Measurements from ENCODE around the gene PTPRN2.

PTPRN2 gene

DNA sequence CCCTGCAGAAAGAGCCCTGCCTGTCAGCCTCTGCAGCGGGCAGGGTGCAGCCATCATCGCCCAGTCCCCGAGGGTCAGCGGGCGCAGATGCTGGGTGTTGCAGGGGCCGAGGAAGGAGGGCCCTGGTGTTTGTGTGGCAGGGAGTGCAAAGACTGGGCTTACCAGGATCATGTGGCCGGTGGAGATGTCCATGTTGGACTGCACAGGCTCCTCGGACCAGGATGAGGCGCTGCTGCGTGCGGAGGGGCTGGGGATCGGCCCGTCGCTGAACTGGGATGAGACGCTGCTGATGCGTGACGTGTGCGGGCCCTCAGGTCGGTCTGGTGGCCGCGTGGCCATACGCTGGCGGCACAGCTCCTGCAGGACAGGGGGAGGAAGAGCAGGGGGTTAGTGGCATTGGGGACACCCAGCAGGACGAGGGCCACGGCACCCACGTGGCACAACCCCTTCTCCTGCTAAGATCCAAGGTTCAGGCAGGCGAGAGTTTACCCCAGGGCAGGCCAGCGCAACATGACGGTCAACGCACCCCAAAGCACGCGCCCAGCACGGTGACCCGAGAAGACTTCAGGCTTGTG lies 931.3 kb downstream of the PTPRN2 start:
- DNase-seq, result no peak

DNA sequence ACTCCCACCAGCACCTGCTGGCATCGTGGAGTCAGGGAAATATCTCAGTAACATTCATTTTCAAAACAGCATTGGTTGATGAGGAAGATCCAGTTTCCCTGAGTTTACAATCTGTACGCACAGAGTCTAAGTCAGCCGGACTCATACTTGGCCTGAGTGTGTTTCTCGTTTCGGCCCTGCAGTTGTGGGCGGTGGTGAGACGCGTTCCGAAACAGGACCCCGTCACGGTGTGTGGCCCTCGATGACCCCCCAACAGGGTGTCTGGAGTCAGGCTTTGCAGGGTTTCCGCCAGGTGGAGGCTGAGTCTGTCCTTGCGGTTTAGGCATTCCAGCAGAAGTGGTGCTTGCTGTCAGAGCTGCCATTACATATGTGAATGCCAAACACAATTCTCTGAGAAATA lies 933.3 kb downstream of the PTPRN2 start:
- DNase-seq, result no peak

DNA sequence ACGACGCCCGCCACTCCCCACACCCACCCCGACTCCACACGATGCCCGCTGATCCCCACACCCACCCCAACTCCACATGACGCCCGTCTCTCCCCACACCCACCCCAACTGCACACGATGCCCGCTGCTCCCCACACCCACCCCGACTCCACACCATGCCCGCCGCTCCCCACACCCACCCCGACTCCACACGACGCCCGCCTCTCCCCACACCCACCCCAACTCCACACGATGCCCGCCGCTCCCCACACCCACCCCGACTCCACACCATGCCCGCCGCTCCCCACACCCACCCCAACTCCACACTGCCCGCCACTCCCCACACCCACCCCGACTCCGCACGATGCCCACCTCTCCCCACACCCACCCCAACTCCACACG lies 933.8 kb downstream of the PTPRN2 start:
- no peak for DNase-seq

DNA sequence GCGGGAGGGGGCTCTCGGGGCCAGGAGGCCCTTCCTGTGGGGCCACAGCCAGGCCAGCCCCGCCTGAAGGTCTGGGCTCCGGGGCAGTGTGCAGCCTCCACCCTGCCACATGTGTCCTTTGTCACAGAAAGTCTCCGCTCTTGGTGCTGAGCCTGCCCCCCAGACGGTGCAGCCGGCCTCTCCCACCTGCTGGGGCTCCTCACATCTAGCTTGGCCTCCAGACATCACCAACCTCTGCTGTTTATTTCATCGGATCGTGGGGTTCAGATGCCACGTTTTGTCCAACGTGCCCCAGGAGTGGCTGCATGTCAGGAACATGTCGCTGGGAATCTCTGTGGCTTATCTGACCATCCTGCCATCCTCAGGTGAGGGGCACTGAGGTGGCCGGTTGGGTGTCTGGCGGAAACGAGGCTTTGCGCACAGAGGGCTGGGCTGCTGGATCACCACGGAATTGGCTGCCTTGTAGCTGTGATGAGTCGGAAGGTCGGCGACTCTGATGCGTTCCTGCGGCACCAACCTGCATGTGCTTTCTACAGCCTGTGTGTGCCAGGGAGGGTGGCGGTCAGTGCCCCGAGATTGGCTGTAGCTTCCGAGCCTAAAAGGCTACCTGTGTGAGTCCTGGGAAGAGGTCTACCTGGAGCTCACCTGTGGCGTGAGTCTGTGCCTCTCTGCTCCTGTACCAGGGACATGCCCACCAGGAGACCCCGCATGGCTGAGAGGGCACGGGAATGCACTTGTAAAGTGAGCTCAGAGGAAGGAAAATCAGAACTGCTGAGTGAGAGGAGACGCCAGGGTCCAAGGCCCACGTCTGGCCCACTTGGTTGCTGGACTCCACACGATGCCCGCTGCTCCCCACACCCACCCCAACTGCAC lies 934.4 kb downstream of the PTPRN2 start:
- no peak for DNase-seq

DNA sequence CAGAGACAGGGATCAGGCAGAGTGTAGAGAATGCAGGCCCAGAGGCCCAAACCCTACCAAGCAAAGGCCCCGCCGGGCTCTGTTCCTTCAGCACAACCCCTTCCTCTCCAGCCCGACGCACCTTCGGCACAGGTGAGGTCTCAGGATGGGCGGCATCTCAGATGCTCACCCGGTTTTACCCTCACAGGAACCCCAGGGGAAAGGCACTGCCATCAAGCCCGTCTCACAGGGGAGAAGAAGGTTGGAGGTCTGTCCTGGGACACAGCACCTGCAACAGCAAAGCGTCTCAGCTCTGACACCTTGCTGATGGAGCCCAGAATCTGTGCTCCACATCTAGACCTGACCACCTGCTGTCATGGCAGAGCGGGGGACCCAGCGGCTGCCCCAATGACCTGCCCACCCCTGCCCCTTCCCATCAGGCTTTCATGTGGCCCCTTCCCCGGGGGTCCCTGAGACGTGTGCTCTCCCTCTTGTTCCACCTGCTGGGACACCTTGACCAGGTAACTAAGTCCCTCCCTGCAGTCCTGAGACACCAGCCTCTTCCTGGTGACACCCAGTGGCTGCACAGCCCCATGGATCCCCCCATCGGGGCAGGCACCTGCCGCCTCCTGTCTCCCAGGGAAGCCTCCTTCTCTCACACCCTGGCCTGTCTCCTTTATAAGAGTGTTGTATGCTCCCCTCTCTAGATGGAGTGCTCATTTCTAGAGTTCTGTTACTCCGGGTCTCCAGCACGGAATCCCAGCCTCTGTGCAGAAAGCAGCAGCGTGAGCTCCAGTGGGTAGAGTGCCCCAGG lies 935.3 kb downstream of the PTPRN2 start:
- no peak for DNase-seq

DNA sequence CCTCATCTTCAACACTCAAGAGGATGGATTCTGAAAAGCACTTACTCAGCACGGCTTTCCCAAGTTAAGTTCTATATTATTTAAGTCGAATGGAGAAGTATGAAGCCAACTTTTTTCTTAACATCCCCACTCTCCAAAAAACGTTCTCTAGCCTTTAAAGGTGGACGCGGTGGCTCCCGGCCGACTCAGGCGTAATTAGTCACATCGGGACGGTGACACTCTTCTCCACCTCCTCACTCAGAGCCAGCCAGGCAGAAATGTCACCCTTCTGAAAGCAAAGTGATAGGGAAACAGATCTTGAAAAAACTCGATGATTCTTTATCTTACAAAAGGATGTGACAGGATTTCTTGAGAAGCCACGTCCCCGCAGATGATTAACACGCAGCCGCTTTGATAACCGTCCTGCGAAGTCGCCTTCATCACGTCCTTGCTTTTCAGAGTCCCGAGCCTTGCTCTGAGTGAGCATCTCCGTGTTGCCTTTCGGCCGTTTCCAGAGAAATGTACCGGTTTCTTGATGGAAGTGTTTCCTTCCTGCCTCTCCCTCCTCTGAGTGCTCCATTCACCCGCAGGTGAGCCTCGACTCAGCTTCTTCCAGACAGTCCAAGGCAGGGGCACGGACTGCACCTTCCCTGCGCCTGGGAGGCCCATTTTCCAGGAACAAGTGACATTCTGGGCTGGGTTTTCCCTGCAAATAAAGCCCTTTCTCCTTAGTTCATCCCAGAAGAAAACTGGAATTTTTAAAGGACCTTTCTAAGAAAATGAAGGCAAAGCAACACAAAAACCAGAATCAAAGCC lies 936.1 kb downstream of the PTPRN2 start:
- DNase-seq, result no peak

DNA sequence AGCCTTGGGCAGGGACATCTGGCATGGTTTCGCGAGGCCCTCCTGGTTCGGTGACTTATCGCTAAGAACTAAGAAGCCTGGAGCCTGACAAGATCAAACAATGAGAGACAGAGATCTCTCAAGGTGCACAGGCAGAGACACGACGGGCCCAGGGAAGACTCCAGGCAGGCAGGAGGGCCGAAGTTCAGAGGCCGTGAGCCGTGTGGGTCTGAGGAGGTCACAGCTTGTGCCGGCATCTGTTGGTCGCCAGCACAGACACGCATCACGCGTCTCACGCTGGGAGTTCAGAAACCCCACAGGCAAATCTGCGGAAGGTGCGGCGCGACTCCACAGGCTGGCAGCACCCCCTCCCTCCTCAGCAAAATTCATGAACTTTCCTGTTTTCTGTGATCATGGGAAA lies 936.8 kb downstream of the PTPRN2 start:
- DNase-seq, result no peak

DNA sequence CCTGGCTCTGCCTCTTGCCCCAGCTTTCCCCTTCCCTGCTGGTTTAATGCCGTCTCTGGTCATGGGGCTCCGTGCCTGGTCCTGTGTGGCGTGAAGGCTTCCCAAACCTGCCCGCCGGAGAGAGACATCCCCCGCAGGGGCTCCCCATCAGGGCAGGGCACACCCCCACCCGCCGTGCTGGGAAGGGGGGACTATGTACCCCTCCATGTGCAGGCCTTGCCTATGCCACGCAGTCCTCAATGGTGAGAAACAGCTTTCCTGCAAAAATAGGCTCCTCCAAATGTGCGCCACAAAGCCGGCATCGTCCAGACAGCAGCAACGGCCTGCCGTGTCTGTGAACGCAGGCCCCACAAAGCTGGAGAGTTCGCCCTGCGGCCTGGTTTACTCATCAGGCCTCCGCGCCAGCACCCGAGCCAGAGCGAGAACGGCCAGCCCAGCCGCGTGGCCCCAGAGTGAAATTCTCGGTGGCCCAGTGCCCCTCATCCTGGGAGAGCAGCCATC lies 937.4 kb downstream of the PTPRN2 start:
- DNase-seq, result no peak

DNA sequence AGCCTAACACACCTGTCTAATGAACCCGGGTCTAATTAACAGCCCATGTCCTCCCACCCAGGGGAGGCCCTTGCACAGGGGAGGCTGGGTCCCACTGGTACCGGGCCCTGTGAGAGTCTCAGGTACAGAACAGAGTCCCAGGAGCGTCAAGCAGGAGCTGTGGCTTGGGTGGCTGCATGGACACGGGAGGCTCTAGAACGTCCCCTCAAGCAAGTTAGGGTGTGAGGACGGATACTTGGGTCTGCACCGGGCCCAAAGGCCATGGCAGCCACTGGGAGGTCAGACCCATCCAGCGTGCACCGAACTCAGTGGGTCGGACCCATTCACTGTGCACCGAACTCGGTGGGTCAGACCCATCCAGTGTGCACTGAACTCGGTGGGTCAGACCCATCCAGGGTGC lies 941.1 kb downstream of the PTPRN2 start:
- DNase-seq, result no peak

DNA sequence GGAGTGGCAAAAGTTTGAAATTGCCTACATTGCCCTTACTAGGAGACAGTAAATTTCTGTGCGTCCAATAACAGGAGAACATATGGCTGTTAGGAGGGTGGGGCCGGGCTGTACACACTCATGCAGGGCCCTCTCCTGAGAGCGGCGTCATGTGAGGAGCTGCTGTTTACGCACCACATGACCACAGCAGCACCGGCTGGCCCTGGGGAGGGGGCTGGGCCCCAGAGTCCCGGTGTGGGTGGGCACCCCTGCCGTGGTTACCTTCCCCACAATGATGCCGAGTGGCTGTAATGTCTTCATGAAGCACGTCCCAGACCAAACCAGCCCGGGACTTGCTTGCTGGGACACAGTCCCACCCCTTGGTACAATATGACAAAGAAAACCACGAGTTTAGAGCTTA lies 942.1 kb downstream of the PTPRN2 start:
- DNase-seq, result no peak

DNA sequence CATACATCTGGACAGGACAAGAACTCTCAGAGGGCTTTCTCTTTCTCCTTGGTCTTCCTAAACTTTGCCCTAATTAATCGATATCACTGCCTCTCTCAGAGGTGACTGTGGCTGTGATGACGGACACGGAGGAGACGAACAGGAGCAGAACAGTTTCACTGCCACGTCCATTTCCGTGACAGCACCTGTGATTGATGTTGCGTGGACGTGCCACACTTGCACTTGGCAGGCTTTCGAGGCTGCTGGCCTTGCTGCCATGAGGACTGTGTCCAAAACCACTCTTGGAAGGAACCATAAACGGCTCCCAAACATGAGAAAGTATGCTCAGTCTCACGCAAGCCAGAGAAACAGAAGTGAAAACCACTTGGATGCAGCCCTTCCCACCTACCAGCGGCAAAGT lies 942.7 kb downstream of the PTPRN2 start:
- DNase-seq, result no peak

DNA sequence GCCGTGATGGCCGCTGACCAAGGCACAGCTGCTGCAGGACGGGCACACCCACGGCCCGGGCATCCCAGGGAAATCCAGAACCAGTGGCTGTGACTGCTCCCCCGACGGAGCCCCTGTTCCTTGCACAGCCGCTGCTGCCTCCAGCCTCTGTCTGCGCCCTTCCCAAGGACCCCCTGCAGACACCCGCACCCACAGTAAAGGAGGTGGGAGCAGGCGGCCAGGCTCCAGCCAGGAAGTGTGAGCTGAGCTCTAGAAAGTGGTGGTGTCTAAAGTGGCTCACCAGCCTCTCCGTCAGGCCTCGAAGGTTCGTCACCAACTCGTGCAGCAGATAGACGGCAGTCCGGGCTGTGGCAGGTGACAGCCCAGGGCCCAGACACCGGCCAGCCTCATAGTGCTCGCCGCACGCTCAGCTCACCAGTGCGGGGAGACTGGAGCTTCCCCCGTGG lies 944.1 kb downstream of the PTPRN2 start:
- no peak for DNase-seq

DNA sequence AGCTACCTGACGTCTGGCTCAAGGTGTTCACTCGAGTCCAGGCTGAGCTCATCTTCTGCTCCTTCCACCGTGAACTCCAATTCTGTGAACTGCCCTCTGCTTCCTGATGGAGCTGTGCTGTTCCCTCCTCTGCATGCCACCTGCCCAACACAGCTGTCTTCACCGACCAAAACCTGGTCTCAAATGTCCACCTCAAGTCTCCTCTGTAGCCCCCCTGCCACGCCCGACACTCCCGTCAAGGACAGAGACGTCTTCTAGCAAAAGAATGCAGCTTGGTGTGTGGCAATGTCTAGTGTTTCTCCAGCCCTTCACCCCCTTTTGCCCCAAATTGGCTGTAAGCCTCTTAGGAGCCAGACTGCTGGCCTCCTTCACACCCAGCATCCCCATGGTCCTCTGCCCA lies 945.8 kb downstream of the PTPRN2 start:
- no peak for DNase-seq

DNA sequence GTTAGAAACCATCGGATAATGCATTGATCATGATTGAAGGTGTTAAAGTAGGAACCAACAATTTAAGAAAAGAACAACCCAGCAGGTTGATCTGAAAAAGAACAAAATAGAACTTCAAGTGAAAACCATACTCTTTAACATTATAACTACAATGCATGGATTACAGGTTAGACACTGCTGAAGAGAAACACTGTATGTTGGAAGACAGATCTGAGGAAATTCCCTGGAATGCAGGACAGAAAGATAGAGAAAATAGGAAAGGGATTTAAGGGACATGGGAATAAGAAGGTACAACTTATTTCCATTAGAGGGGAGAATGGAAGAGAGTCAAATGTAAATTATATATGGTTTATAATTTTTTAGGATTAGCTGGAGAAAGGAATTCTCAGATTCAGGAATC lies 947.5 kb downstream of the PTPRN2 start:
- no peak for DNase-seq

DNA sequence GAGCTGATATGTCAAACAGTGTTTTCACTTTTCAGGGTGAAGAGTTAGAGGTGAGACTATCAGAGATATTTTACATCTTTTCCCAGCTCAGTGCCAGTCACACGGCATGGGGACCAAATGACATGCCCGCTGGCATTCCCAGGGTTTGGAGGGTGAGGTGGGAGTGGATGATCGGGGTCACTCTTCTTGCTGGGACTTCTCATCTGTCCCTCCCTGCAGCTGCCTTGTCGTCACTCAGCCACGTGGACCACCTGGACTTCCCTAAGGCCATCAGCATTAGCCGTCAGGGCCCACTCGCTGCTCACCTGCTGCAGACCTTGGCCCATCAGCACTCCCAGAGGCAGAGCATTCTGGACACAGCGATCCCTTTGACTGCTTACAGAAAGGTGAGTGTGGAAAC lies 949.1 kb downstream of the PTPRN2 start:
- DNase-seq, result no peak

DNA sequence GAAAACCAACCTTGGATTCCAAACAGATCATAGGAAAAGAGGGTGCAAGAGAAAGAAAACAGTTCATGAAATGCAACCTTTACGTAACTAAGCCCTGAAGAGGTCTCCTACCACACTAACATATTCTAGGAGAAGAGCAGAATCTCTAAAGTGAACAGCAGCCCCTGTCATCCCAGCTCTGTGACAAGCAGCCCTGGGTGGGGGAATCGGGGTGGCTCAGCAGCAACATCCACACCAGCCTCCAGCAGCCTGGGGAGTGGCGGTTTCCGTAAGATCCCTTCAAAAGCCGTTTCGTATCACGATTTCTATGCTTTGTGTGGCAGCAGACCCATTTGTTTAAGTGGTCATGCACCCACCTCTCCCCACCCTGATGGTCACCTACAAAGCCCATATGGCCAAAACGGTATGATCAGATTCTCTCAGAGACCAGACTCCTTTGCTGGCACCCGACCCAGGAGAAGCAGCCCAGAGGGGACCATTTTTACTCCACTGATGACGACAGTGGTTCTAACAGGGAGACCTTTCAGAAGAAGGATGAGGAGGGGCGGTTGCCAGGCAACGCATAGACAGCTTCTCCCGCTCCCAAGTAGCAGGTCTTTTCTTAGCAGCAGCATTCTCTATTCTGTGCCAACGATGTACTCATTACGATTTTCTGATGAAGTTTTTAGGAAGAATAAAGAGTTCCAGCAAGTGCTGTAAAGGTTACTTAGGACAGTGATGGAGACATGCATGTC lies 950.2 kb downstream of the PTPRN2 start:
- no peak for DNase-seq

DNA sequence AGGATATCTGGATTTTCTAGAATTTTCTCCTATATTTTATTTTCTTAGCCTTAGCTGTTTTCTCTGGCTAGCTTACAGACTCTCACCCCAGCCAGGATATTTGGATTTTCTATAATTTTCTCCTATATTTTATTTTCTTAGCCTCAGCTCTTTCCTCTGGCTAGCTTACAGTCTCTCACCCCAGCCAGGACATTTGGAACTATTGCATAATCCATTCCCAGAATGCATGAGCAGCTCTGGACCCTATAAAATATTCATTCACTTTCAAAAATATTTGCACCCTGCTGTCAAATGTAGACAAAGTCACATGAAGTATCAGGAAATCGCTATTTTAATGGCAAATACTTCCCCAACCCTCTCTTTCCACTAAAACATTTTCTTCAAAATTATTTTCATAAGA lies 952.0 kb downstream of the PTPRN2 start:
- no peak for DNase-seq

DNA sequence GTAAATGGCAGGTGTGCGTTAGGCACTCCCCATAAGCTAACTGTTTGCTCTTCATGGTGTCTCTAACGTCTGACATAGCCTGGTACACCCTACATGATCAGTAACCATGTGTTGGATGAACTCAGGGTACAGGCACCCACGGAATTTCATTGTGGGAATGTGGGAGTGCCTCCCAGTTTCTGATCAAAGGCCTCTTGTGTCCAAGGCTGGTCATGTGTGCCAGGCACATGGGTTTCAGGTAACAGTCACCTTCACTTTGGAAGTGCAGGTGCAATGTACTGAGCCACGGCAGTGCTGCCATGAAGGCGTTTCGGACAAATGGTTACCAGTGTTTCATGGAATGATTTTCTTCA lies 952.5 kb downstream of the PTPRN2 start:
- no peak for DNase-seq

DNA sequence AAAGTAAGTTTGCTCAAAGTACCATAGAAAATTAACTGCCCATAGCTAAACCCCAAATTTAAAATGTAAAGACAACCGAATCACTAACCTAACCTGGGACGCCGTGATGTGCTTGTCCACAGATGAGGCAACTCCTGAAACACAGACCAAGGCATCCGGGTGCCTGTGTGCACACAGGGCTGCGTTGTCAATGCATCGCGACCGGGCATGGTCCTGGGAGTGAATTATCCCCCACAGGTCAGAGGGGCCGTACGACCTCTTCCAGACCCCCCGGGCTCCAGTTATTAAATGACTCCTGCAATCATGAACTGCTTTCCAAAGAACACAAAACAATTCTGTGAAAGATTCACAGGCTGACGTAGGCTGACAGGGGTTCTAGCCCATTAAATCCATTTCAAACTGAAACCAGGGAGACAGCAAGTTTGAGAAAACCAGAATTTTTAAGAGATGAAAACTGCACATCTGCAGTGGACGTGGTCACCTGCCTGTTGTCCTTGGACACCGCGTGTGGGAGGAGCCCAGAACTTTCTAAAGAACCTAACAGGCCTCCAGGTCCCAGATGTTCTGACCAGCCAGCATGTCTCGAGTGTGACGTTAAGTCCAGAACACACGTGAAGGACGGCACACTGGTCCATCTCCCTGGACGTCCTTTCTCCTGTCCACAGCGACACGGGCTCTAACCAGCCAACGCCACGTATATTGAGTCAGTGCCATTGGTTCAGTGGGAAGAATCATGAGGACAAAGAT lies 953.0 kb downstream of the PTPRN2 start:
- no peak for DNase-seq

DNA sequence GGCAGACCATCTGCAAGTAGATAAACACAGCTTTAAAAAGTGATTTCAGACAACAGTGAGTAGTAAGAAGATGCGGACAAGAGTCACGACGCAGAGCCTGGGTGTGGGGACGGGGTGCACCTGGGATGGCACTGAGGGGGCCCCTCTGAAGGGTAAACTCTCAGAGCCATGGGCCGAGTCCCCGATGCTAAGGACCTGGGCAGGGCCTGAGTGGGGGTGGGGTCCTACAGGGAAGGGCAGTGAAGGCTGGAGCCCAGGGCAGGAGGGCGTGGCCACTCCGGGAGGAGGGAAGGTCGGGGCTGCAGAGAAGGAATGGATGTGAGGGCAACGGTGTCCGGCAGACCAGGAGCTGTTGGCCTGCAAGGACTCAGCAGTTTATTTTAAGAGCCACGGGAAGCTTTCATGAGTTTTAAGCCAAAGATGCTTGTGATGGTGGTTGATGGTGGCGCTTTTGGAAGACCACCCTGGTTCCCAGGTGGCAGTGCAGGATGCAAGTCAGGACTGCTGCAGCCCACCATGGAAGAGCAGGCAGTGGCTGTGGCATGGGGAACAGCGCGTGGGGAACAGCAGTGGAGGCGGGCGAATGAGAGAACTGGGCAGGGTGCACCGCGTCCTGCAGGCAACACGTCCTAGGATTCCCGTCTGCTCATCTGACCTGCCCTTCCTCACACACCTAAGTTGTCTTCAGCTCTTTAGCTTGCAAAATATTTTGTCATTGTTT lies 954.0 kb downstream of the PTPRN2 start:
- DNase-seq, result no peak
